HuH-7.5 (cell line): ENCODE measurements around the gene ADGRB3.
"Not testable (repeated sequence)": the region's sequence is repeated elsewhere in the genome, so short reads cannot be mapped to it uniquely, and the experiment has no call there.

Experiments
- DNase-seq: peaks from one replicate; pipeline ENCODE4 v3.0.0; 2011; ENCODE audit warnings: low spot score

ADGRB3 gene

GRCh38 chr6:69263297-69263696, 628.2 kb downstream of the ADGRB3 start:
- no peak for DNase-seq

GRCh38 chr6:69265090-69265489, 630.0 kb downstream of the ADGRB3 start:
- no peak for DNase-seq

GRCh38 chr6:69265706-69266105, 630.6 kb downstream of the ADGRB3 start:
- DNase-seq: no peak

- DNase-seq: no peak
Measured at GRCh38 chr6:69276204-69276603, 641.1 kb downstream of the ADGRB3 start.

- DNase-seq: no peak
Measured at GRCh38 chr6:69279805-69280204, 644.7 kb downstream of the ADGRB3 start.

- no peak for DNase-seq
Measured at GRCh38 chr6:69280858-69281257, 645.8 kb downstream of the ADGRB3 start.

- DNase-seq: no peak
Measured at GRCh38 chr6:69284176-69284730, 649.2 kb downstream of the ADGRB3 start.

- no peak for DNase-seq
Measured at GRCh38 chr6:69285054-69285453, 650.0 kb downstream of the ADGRB3 start.

GRCh38 chr6:69286331-69286730, 651.2 kb downstream of the ADGRB3 start:
- DNase-seq: no peak

GRCh38 chr6:69288198-69288597, 653.1 kb downstream of the ADGRB3 start:
- not testable (repeated sequence) for DNase-seq

- no peak for DNase-seq
Measured at GRCh38 chr6:69289689-69290495, 654.8 kb downstream of the ADGRB3 start.

- DNase-seq: no peak
Measured at GRCh38 chr6:69293471-69293870, 658.4 kb downstream of the ADGRB3 start.

GRCh38 chr6:69294407-69294806, 659.3 kb downstream of the ADGRB3 start:
- no peak for DNase-seq

GRCh38 chr6:69294862-69295261, 659.8 kb downstream of the ADGRB3 start:
- DNase-seq: no peak

GRCh38 chr6:69303382-69303781, 668.3 kb downstream of the ADGRB3 start:
- no peak for DNase-seq

- DNase-seq: no peak
Measured at GRCh38 chr6:69305456-69305855, 670.4 kb downstream of the ADGRB3 start.

- no peak for DNase-seq
Measured at GRCh38 chr6:69308584-69308983, 673.5 kb downstream of the ADGRB3 start.

- DNase-seq: no peak
Measured at GRCh38 chr6:69311888-69312287, 676.8 kb downstream of the ADGRB3 start.

- no peak for DNase-seq
Measured at GRCh38 chr6:69314001-69314400, 678.9 kb downstream of the ADGRB3 start.

GRCh38 chr6:69314531-69314930, 679.4 kb downstream of the ADGRB3 start:
- DNase-seq: no peak

GRCh38 chr6:69331886-69332285, 696.8 kb downstream of the ADGRB3 start:
- DNase-seq: no peak

- no peak for DNase-seq
Measured at GRCh38 chr6:69337311-69337710, 702.2 kb downstream of the ADGRB3 start.

- no peak for DNase-seq
Measured at GRCh38 chr6:69338431-69339162, 703.5 kb downstream of the ADGRB3 start.
